Endothelial cell of umbilical vein (primary cell): Measurements from ENCODE around the gene MAPT. TPM values are rescaled to one million over a fixed set of nuclear protein-coding genes. Genes with fewer than 3 reads are reported as not detected.

Experiments used
- BruUV-seq: library from RNA; stranded (reverse); fragments of 400-500 nt; replicated peaks from 2 replicates; lab custom pipeline; 2021; lab: Mats Ljungman, UMichigan
- CTCF ChIA-PET: fragments of 300-600, 350-600 bp; sonication (Branson Sonifier 250); formaldehyde crosslinking; loops from one replicate; lab custom pipeline; 2021; ENCODE audit warnings: antibody characterized with exemption, inconsistent platforms; lab: Charles Lee
- POLR2A ChIA-PET: fragments of 300-600, 350-600 bp; sonication (Branson Sonifier 250); formaldehyde crosslinking; loops from one replicate; lab custom pipeline; 2021; ENCODE audit warnings: antibody characterized with exemption, inconsistent platforms; lab: Charles Lee
- DNase-seq: peaks from one replicate; pipeline ENCODE4 v3.0.0-alpha.2; 2011; ENCODE audit warnings: low read depth, low spot score
- FAIRE-seq: peaks from 2 replicates; lab custom pipeline; 2011; peaks lifted over from hg19 to GRCh38; lab: Jason Lieb, UNC
- H2AFZ ChIP-seq: 2 replicates; pipeline ENCODE4 v1.6.0; 2012; ENCODE audit warnings: low read depth, low read length, control low read depth, inconsistent platforms
- H3K27ac ChIP-seq: 2 replicates; pipeline ENCODE4 v1.5.1; 2011; ENCODE audit warnings: low read depth, mild to moderate bottlenecking, control low read depth, low read length, moderate library complexity; ENCODE audit not compliant: insufficient read depth
- H3K27me3 ChIP-seq, 2 experiments: 2 replicates each; pipeline versions ENCODE4 v1.6.0 to v1.6.1; 2011; ENCODE audit warnings: low read length in 2 of 2, mixed read lengths in 1 of 2; ENCODE audit not compliant: control insufficient read depth in 2 of 2, insufficient read depth in 2 of 2
- H3K36me3 ChIP-seq, 2 experiments: 2 replicates in 1 of 2; 3 replicates in 1 of 2; pipeline ENCODE4 v1.5.1; 2011; ENCODE audit warnings: low read length in 2 of 2, mild to moderate bottlenecking in 1 of 2, moderate library complexity in 1 of 2; ENCODE audit not compliant: control insufficient read depth in 2 of 2, insufficient read depth in 2 of 2; ENCODE audit errors: extremely low read depth in 1 of 2
- H3K4me1 ChIP-seq: 3 replicates; pipeline ENCODE4 v1.5.1; 2011; ENCODE audit warnings: mild to moderate bottlenecking, low read length; ENCODE audit not compliant: control insufficient read depth, insufficient read depth; ENCODE audit errors: extremely low read depth
- H3K4me2 ChIP-seq: 2 replicates; pipeline ENCODE4 v1.6.1; 2011; ENCODE audit warnings: low read length, control low read depth, mixed read lengths; ENCODE audit not compliant: insufficient read depth
- H3K4me3 ChIP-seq, 3 experiments: fragments of 200-600 bp in 1 of 3; sonication (generic), shearing (Covaris generic) in 1 of 3; replicated peaks in 1 of 3; 2 replicates each; pipeline ENCODE4 v1.5.1; 2011 to 2016; ENCODE audit warnings: control low read depth in 3 of 3, low read length in 3 of 3, mild to moderate bottlenecking in 2 of 3, inconsistent platforms in 1 of 3, low read depth in 1 of 3, moderate library complexity in 1 of 3; ENCODE audit not compliant: insufficient read depth in 1 of 3
- H3K79me2 ChIP-seq: 2 replicates; pipeline ENCODE4 v1.6.0; 2012; ENCODE audit warnings: low read length, inconsistent platforms; ENCODE audit not compliant: control insufficient read depth, insufficient read depth
- H3K9ac ChIP-seq: replicated peaks from 2 replicates; pipeline ENCODE3; 2011; ENCODE audit warnings: low read length, control low read depth; ENCODE audit not compliant: insufficient read depth; ENCODE audit errors: extremely low read depth
- H3K9me1 ChIP-seq: replicated peaks from 3 replicates; pipeline ENCODE4 v1.6.0; 2011; ENCODE audit warnings: mild to moderate bottlenecking, low read length; ENCODE audit not compliant: control insufficient read depth, insufficient read depth; ENCODE audit errors: extremely low read depth
- H3K9me3 ChIP-seq: replicated peaks from 2 replicates; pipeline ENCODE4 v1.5.1; 2012; ENCODE audit warnings: low read length, inconsistent platforms; ENCODE audit not compliant: control insufficient read depth, insufficient read depth
- H4K20me1 ChIP-seq: replicated peaks from 2 replicates; pipeline ENCODE3; 2011; ENCODE audit warnings: mild to moderate bottlenecking, low read length; ENCODE audit not compliant: control insufficient read depth, insufficient read depth; ENCODE audit errors: extremely low read depth
- CTCF ChIP-seq, 2 donors: IDR thresholded peaks; 1 replicate in 1 of 2; 2 replicates in 1 of 2; pipeline ENCODE4 v1.5.1; 2011; ENCODE audit warnings: low read length in 2 of 2, mild to moderate bottlenecking in 2 of 2, moderate library complexity in 2 of 2, control low read depth in 1 of 2, inconsistent platforms in 1 of 2, low read depth in 1 of 2; ENCODE audit not compliant: insufficient read depth in 1 of 2; ENCODE audit errors: extremely low read depth in 1 of 2
- EZH2 ChIP-seq: IDR thresholded peaks from 2 replicates; pipeline ENCODE4 v1.6.1; 2012; ENCODE audit warnings: borderline replicate concordance, low read depth, mild to moderate bottlenecking, moderate library complexity, low read length, inconsistent platforms; ENCODE audit not compliant: severe bottlenecking
- FOS ChIP-seq: IDR thresholded peaks from 2 replicates; pipeline ENCODE4 v1.6.1; 2011; ENCODE audit warnings: mild to moderate bottlenecking, low read length, moderate library complexity, borderline replicate concordance; ENCODE audit not compliant: insufficient read depth
- GATA2 ChIP-seq: IDR thresholded peaks from 2 replicates; pipeline ENCODE4 v1.7.0; 2011; ENCODE audit warnings: low read depth, mild to moderate bottlenecking, moderate library complexity, mixed read lengths, low read length; ENCODE audit not compliant: insufficient read length, insufficient read depth
- JUN ChIP-seq: IDR thresholded peaks from 2 replicates; pipeline ENCODE4 v1.6.1; 2011; ENCODE audit warnings: borderline replicate concordance, low read depth; ENCODE audit not compliant: insufficient read length, insufficient read depth
- MAX ChIP-seq: IDR thresholded peaks from 2 replicates; pipeline ENCODE4 v1.6.1; 2011; ENCODE audit not compliant: insufficient read depth, insufficient read length
- MYC ChIP-seq: IDR thresholded peaks from one replicate; pipeline ENCODE4 v1.6.1; 2011; ENCODE audit warnings: mild to moderate bottlenecking, low read depth, low read length
- POLR2A ChIP-seq: IDR thresholded peaks from 2 replicates; pipeline ENCODE4 v1.6.1; 2012; ENCODE audit warnings: low read depth, mild to moderate bottlenecking, control low read depth, low read length
- POLR2AphosphoS5 ChIP-seq: IDR thresholded peaks from 2 replicates; pipeline ENCODE4 v1.6.1; 2012; ENCODE audit warnings: low read depth, mild to moderate bottlenecking, control low read depth, low read length, moderate library complexity; ENCODE audit not compliant: insufficient read depth
- dilution Hi-C: fragments of 300-500 bp; cut with MboI; formaldehyde crosslinking; loops from one replicate; pipeline ENCODE4 v1.15.0; 2019; ENCODE audit warnings: low sequenced_read_pairs; ENCODE audit not compliant: extremely low pct_ligation_motif_present
- intact Hi-C: fragments of 100-400 bp; cut with micrococcal nuclease; formaldehyde crosslinking; loops from one replicate; pipeline ENCODE4 v1.10.0; 2022
- polyA plus RNA-seq, 4 experiments: library from polyadenylated mRNA; depleted of rRNA in 3 of 4; stranded (reverse) in 3 of 4; unstranded in 1 of 4; fragments of >200 nt; gene quantifications; 2 replicates each; pipeline versions ENCODE4 v1.2.1 to v1.2.3, GENCODE V29; 2011 to 2012; ENCODE audit warnings: missing spikeins in 1 of 4
- total RNA-seq: library from RNA; stranded (reverse); gene quantifications from 2 replicates; pipeline ENCODE4 v1.2.3, GENCODE V29; 2021

The MAPT gene
- total and polyA plus RNA-seq, 2 donors (not counting 3 experiments of a cell fraction or from before 2014, with no cell fraction given): 0.04 to 0.51 TPM

- FAIRE-seq: no peak
- Histone ChIP-seq H3K36me3 (no peaks in the 10 kb centered on the region), H3K27me3 (peaks cover 15 to 16% of the 10 kb centered on the region in 2 experiments), H3K4me3 (no peak overlapping the region), H3K9me1 (no peaks in the 10 kb centered on the region), H4K20me1 (no peaks in the 10 kb centered on the region), H3K27ac (no peak overlapping the region), H3K79me2 (no peaks in the 10 kb centered on the region), H2AFZ (no peak overlapping the region), H3K4me1 (no peaks in the 10 kb centered on the region), H3K4me2 (no peak overlapping the region), H3K9ac (no peak overlapping the region), H3K9me3 (no peaks in the 10 kb centered on the region)
- no peak for TF ChIP-seq POLR2AphosphoS5
- no peak for TF ChIP-seq MAX
- TF ChIP-seq GATA2: no peak
- no peak for TF ChIP-seq FOS
- TF ChIP-seq MYC: no peak
- TF ChIP-seq POLR2A: no peak
- no peak for TF ChIP-seq JUN
- TF ChIP-seq EZH2: no peak
- TF ChIP-seq CTCF (IDR thresholded peaks at IDR 0.05; ENCODE audit: extremely low read depth in 1 of 2, insufficient read depth in 1 of 2, low read depth in 1 of 2, low read length in 2 of 2): no peak
- BruUV-seq: no TSS peak
- intact Hi-C loops: no loop called here
- POLR2A ChIA-PET: no interaction called here
- CTCF ChIA-PET: no interaction called here
- DNase-seq: no peak
- dilution Hi-C loops: no loop called here
Measured at GRCh38 chr17:45969726-45970125, 75.4 kb downstream of the MAPT start.
